Daoy (cell line): ENCODE results near the gene LCE3A. TPM values are rescaled to one million over a fixed set of nuclear protein-coding genes. Genes with fewer than 3 reads are reported as not detected.
A peak's percentile ranks its signal among the peaks of the same experiment; 100 is the strongest.
"Not testable (repeated sequence)": the region's sequence is repeated elsewhere in the genome, so short reads cannot be mapped to it uniquely, and the experiment has no call there.

Experiments used
- DNase-seq: peaks from one replicate; pipeline ENCODE4 v3.0.0-alpha.2; 2015; ENCODE audit warnings: low read depth
- total RNA-seq: library from RNA; depleted of rRNA; stranded (reverse); fragments of >200 nt; shearing (Covaris generic); gene quantifications from 2 replicates; pipeline ENCODE4 v1.2.3, GENCODE V29; 2014; rRNA removed

The LCE3A gene, protein sequence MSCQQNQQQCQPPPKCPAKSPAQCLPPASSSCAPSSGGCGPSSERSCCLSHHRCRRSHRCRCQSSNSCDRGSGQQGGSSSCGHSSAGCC
- not detected in 2 replicates for total RNA-seq

DNA sequence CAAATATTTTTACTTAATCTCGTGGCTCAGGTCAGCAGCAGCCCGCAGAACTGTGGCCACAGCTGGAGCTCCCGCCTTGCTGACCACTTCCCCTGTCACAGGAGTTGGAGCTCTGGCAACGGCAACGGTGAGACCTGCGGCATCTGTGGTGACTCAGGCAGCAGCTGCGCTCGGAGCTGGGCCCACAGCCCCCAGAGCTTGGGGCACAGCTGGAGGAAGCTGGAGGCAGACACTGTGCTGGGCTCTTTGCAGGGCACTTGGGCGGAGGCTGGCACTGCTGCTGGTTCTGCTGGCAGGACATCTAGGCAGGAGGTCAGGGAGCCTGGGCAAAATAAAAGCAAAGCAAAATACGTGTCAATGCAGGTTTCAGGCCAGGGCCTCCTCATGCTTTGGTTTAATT lies at the start of gene LCE3A:
Gene LCE3A (minus strand): TSS at position 301 of the 400 bp plus-strand sequence. CDS start 0 bp downstream, at position 301.
- DNase-seq, result peak; percentile 30

DNA sequence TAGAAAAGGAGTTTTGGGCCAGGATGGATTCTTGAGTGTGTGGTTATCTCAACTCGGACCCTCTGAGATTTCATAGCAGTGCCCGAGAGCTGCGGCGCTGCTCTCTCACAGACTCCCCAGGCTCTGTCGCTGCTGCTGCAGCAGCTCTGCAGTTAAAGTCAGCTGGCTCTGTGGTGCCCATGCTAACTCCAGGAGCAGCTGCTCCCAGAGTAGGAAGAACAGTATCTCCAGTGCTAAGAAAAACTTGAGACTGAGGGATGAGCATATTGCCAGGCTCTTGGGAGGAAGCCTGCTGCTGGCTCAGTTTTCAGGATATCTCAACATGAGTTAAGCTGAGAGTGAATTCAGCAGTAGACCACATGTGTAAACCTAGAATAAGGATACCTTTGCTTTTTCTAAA lies 44.7 kb upstream of the LCE3A start:
- no peak for DNase-seq

DNA sequence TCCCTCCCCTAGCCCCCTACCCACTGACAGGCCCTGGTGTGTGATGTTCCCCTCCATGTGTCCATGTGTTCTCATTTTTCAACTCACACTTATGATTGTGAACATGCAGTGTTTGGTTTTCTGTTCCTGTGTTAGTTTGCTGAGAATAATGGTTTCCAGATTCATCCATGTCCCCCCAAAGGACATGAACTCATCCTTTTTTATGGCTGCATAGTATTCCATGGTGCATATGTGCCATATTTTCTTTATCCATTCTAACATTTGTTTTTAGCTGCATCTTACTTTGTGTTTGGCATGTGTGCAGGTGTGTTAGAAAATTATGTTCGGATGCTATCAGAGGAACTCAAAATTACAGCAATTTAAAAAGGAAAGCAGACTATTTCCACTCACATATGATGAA lies 43.3 kb upstream of the LCE3A start:
- DNase-seq, result not testable (repeated sequence)

DNA sequence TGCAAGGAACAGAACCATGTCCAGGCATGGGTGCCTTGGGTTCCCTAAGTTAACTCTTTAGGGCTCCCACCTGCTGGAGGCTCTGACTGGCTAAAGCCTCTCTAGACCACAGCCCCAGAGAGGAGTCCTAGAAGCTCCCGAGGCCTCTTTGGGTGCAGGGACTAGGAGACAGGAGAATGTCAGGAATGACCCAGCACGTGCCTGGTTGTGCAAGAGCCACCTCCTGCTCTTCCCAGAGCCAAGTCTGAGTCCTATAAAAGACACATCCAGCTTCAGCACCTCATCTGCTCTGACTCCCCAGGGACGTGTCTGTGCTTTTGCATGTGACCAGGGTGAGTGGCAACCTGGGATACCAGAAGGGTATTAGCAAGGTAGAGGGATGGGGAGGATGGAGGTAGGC lies 40.2 kb upstream of the LCE3A start, which contains the start of gene LCE2D:
Gene LCE2D (plus strand): TSS at position 283 of the 400 bp plus-strand sequence. CDS start 726 bp downstream, outside the sequence.
- DNase-seq, result no peak

DNA sequence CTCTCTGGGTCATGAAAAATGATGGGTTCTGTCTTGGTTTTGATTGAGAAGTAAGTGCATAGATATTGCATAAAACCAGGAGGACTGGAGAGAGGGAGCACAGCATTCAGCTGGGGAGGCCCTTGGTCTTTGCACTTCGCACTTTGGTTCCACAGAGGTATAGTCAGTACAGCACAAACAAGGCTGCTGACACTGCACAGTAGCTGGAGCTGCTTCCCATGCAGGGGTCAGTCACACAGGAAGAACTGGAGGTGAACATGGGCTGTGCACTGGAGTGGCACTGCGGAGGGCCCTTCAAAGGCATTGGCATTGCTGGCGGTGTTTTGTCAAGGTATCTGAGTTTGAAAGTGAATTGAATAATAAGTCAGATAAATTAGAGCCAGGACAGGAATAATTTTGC lies 35.7 kb upstream of the LCE3A start:
- no peak for DNase-seq

DNA sequence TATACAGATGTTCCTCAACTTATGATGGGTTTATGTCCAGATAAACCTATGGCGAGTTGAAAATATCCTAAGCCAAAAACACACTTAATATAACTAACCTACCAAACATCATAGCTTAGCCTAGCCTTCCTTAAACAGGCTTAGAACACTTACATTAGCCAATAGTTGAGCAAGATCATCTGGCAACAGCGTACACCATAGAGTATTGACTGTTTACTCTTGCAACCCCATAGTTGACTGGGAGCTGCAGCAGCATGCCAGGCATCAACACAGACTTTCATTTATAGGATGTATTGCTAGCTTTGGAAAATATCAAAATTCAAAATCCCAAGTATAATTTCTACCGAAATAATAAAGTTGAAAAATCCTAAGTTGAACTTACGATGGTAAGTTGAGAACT lies 34.8 kb upstream of the LCE3A start:
- DNase-seq, result no peak

DNA sequence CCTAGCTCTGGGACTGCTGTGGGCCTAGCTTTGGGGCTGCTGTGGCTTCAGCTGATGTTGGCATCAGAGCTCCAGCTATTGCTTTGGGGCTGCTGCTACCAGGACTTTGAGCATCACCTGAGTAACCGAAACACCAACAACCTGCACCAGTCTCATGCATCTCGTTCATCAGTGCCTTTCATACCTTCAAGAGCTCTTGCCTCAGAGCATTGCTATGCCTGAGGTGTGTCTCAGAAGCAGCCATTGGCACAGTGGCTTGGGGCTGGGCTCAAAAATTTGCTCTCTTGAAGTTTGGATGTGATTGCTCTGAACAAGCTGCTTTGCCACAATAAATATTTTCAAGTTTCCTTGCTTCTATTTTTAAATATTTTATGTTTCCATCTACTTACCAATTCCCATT lies 33.6 kb upstream of the LCE3A start:
- DNase-seq, result no peak

DNA sequence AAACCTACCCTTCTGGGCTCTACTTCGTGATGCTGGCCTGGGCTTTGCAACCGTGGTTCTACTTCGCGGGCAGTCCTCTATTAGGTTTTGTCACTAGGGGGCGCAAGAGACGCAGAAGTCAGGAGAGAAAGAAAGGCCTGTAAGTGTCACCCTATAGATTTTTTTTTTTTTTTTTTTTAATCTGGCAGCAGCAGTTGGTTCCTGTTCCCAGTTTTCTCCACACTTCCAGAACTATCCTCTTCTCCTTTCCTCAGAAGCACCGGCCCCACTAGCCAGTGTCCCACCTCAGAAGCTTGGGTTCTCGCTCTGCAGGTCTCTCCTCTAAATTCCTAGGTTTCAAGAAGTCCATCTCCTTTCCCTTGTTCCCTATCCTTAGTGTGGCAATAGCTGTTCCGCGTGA lies 31.2 kb upstream of the LCE3A start:
- DNase-seq, result peak; percentile 63

DNA sequence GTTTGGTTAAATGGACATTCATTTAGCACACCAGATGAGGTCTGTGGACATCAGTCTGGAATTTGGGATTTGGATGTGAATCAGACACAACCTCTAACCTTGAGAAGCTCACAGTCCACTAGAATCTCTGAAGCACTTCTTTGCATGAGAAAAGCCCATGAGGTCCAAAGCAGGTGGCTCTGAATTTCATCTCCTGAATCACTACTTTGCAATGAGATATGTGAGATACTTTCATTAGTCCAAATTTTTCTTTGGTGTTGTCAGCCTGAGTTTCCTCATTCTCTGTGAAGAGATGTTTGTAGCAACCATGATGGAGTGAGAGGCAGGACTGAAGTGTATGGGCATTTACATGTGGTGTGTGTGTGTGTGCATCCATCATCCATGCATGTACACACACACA lies 23.8 kb upstream of the LCE3A start:
- no peak for DNase-seq

DNA sequence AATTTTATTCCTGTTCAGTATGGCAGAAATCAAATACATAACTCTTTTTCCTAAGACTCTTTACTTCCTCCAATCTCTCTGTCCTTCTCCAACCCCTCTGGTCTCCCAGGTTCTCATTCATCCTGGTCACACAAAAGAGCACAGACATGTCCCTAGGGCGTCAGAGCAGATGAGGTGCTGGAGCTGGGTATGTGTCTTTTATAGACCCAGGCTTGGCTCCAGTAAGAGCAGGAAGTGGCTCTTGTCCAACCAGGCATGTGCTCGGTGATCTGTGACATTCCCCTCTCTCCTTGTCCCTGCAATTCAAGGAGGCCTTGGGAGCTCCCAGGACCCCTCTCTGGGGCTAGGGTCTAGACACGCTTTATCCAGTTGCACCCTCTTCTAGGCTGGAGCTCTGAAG lies 22.2 kb upstream of the LCE3A start:
- DNase-seq, result no peak

DNA sequence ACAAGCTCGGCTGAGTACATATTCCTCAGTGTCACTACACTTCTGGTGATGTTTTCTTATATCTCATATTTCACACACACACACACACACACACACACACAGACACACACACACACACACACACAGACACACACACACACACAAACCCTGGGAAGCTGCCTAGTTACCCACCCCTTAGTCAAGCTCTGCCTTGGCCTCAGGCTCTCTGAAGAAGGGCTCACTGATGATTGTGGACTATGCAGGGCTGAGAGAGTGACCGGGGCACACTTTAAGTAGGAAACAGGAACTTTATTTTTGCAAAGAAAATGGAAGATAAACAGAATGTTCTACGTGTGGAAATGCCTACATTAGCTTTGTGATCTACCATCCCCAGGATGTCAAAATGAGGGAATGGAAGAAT lies 21.0 kb upstream of the LCE3A start:
- DNase-seq, result no peak

DNA sequence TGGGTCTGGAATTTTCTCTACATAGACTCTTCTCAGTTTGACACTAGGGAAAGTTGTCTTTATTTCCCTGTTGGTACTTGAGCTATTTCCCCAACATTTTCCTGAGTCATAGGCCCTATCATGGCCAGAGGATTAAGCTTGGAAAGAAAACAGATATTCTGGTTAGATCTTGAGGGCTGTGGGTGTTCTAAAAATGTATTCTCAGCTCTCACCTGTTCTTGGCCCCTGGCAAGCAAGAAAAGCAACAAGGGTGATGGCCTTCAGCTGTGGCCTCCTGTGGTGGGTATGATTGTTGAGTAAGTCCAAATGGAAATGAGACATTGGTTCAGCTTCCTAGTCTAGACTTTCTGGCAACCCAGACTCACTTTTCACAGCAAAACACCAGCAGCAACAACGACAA lies 17.4 kb upstream of the LCE3A start:
- no peak for DNase-seq

DNA sequence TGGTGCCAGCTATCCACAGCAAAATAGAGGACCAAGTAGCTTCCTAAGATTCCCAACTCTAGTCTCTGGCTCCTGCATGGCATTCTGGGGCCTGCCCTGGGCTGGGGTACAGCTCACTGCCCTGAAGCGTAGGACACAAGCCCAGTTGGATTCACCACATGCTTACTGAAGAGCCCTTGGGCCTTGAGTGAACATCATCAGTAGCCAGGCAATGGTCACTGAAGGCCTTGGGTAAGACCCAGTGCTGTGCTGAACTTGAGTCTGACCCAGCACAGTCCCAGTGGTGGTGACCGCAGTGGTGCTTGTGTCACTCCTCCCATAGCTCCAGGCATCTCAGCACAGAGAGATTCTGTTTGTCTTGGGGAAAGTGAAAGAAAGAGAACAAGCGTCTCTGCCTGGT lies 7.7 kb upstream of the LCE3A start:
- DNase-seq, result no peak

DNA sequence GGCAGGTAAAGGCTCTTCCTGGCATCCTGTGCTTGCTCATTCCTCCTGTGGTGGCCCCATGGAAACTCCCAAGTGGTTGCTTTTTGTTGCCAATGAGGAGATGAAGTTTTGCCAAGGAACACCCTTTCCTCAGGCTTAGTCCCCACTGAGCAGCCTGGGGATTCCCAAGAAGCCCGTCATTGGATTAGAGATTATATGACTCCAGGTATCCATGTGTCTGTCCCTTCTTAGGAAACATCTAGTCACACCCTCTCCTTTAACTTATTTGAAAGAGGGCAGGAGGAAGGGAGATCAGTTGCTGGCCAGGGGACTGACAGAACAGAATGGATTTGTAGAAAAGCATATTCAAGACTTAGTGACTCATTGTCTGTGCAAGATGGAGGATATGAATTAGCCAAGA lies 3.8 kb upstream of the LCE3A start:
- no peak for DNase-seq

DNA sequence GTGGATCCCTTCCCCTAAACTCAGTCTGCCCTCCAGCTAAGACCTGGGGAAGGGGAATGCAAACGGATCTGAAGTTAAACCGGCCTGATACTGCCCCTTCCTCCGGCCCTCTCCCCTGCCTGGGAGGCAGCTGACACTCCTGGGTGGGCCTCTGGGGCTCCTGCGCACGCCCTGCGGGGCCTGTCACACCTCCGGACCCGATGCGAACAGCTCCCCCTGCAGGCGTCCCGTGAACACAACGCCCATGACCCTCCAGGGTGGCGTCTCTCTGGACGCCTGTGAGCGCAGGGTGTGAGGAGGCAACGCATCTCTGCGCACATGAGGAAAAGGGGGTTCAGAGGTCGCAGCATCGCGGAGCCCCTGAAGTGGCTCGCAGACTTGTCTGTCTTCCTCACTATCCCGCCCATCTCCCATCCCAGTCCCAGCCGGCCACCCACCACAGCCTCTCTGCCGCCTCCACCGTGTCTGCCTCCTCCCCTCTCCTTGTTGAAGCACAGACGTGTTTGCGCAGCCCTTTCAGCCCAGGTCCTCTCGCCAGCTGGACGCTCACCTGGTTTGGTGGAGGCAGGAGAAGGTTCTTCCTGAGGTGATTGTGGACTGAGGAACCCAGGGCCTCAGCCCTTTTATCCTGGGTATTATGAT lies 421 bp upstream of the LCE3A start:
- peak; percentile 16 for DNase-seq

DNA sequence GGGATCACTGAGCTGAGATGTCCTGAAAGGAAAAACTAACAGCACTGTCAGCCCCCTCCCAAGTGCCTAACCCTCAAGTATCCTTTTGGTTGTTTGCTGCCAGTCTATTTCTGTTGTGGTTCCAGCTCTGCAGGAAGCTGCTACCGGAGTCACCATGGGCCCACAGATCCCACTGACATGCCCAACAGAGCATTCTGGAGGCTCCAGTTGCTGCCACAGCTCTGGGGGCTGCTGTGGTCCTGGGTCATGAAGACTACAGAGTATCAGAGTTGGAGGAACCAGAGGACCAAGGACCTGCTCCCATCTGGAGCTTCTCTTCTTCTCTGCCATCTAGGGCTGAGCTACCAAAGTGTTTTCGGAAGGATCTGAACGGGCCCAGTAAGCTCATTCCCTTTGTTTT lies 910 bp downstream of the LCE3A start:
- no peak for DNase-seq

DNA sequence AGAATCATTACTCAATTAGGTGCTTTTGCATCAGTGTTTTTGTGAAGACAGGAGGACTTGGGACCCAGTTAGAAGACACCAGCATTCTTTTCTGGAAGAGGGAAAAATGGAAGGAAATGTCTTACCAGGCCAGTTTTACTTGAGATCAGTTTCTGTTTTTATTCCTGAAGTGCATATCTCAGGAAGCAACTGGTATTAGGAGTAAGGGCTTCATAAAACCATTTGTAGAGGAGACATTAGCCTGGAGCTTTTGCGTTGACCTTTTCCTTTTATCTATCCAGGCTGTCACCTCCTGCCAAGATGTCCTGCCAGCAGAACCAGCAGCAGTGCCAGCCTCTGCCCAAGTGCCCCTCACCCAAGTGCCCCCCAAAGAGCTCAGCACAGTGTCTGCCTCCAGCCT lies 9.4 kb downstream of the LCE3A start, which contains the start of gene LCE3B:
Gene LCE3B (plus strand): TSS at position 301 of the 400 bp plus-strand sequence. CDS start 0 bp downstream, at position 301.
- no peak for DNase-seq

DNA sequence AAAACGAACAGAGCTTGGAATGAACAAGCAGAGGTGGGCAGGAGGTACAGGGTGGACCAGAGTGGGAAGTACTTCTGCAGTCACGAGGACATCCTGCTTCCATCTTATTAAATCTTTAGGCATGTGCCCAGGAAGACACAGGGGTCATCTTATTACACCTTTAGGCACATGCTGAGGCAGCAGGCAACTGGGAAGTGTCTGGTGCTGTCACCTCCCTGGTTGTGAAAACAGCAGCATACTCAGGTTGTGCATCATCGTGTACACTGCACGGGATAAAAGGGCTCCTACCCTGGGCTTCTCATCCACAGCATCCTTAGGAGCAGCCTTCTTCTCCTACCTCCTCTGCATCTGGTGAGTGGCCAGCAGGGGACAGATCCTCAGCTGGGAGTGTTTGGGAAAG lies 23.0 kb downstream of the LCE3A start, which contains the start of gene LCE3C:
Gene LCE3C (plus strand): TSS at position 301 of the 400 bp plus-strand sequence. CDS start 498 bp downstream, outside the sequence.
- no peak for DNase-seq

DNA sequence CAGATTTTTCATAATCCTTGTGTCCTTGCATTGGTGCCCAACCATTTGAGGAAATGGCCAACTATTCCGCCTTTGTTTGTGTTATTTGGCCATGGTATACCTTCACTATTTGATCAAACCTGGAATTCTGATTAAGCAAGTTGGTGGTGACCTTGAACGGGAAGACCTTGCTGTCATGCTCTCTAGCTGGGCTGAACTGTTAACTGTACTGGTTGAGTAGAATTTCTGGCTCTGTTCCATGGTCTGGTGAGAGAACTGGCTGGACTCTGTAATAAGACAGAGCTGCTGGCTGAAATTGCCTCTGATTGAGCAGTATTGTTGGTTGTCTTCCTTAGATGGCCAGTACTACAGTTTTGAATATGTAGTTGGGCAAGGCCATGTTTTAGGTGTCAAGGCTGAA lies 25.9 kb downstream of the LCE3A start:
- DNase-seq, result no peak

DNA sequence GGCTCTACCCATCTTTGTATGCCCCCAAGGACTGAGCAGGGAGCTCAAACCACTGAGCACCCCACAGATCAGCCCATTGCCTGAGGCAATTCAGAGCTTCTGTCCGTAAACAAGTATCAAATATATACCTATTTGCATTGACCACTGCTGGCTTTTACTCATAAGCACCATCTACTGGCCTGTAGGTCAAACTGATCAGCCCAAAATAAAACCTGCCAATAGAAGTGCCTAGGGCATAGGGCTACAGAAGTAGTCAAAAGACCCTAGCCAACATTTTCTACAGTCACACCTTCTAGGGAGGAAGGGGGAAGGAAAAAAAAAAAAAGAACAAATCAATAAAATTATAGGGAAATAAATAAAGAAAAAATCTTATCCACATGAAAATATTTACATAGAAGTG lies 37.3 kb downstream of the LCE3A start:
- no peak for DNase-seq

DNA sequence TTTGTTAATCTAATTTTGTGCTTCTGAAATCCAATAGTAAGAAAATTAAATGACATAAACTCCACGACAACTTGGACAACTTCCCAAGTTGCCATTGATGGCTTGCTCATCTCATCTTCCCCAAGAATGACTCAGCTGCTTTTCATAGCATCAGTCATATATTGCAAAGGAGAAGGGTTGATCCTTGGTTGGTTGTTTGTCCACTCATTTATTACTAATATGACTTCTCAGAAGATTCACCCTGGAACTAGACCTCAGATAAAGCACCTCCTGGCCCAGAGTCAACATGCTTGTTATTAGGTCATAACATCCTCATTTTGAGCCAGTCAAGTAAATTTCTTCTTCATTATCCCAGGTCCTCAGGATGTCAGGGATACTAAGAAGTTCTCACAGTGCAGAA lies 40.3 kb downstream of the LCE3A start:
- DNase-seq, result no peak

DNA sequence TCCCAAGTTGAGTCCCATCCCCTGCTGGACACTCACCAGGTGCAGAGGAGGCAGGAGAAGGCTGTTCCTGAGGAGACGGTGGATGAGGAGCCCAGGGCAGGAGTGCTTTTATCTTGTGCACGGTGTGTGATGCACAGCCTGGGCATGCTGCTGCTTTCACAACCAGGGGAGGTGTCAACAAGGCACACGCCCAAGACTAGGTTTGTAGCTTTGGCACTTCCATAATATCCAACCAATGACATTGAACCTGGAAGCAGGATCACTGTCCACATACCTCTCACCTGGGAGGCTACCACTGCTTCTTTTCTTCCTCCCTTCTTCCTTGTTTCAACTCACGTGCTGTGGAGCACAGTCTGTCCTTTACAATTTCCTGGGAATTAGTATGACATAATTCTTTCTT lies 42.5 kb downstream of the LCE3A start, which contains the start of gene LCE3D:
Gene LCE3D (minus strand): TSS at position 84 of the 400 bp plus-strand sequence. CDS start 580 bp downstream, outside the sequence.
- no peak for DNase-seq

DNA sequence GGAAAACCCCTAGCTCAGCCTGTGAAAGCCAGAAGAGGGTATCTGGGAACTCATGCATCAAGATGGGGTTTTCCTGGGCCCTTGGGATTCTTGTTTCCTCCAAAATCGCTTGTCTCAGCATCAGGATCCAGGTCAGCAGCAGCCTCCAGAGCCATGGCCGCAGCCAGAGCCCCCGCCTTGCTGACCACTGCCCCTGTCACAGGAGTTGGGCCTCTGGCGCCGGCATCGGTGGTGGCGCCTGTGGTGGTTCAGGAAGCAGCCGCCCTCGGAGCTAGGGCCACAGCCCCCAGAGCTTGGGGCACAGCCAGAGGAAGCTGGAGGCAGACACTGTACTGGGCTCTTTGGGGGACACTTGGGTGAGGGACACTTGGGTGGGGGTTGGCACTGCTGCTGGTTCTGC lies 43.4 kb downstream of the LCE3A start:
- not testable (repeated sequence) for DNase-seq

DNA sequence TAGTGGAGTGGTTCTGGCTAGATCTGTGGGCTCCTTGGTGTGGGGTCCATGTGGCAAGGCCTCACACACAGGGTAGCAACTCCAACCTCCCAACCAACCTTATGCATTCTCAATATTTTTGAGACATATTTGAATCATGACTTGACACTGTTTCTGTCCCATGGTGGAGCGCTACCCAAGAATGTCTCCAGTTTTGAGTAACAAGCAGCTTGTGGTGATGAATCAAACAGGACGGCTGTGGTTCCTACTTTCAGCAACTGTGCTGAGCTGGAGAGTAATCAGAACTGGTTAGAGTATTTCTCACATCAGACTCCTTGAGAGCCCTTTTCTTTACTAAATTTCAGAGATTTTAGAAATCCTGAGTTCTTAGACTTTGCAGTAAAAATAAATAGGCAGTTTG lies 45.7 kb downstream of the LCE3A start:
- no peak for DNase-seq
